Measurements from ENCODE around the gene PIEZO1.

- TF ChIP-seq CTCF (IDR thresholded peaks at IDR 0.05) (no peak), POLR2A (IDR thresholded peaks at IDR 0.05) (no peak)
These were observed 100.4 kb downstream of the PIEZO1 start for GRCh38 chr16:88684569-88685155.

Measured in lower leg skin (tissue), 3 donors.